Stimulated activated CD4-positive, alpha-beta T cell treated with anti-CD3 and anti-CD28 coated beads, TNF-alpha, amount 100 ng/mL, for 1 hour (primary cell): ENCODE data around the gene CCDC78.
A peak's percentile ranks its signal among the peaks of the same experiment; 100 is the strongest.
"Not testable (repeated sequence)": the region's sequence is repeated elsewhere in the genome, so short reads cannot be mapped to it uniquely, and the experiment has no call there.

Experiments
- DNase-seq, 3 donors: peaks; one replicate each; pipeline ENCODE4 v3.0.0-alpha.2; 2020; ENCODE audit warnings: low read depth in 3 of 3, low spot score in 1 of 3

The CCDC78 gene

GRCh38 chr16:694863-695354 lies 31.3 kb downstream of the CCDC78 start:
- DNase-seq, result no peak

GRCh38 chr16:694187-694862 lies 31.9 kb downstream of the CCDC78 start:
- DNase-seq, result no peak

DNA sequence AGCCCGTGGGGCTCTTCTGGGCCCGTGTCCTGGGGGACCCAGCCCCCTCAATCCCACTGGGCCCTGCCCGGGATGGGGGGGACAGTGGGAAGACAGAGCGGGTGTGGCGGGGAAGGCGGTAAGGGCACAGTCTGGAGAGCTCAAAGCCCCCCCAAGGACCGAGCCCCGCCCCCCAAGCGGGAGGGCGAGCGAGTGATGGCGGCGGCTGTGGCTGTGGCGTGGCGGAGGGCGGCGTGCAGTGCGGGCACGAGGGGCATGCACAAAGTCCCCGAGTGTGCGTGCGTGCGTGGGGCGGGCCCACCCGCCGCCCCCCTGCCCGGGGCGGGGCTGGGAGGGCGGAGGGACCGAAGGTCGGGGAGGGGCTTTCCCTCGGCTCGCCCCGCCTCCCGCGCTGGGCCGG lies 32.5 kb downstream of the CCDC78 start:
- no peak for DNase-seq

DNA sequence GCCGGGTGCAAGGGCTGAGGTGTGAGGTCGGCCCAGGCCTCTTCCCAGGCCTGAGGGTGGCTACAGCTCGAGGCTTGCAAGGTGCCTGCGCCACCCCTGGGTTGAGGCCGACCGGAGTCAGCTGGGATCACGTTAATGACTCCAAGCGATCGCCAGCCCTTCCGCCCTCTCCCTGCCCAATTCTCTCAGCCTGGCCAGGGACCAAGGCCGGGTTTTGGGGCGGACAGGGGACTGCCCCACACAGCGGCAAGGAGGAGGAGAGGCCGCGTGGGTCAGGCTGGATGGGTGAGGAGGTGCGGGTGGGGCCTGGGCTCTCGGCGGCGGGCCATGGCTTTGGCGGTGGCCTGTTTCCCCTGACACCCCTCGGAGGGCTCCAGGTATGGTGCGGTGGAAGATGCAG lies 32.9 kb downstream of the CCDC78 start:
- DNase-seq, result no peak

GRCh38 chr16:692356-693108 lies 33.7 kb downstream of the CCDC78 start:
- DNase-seq, result no peak

DNA sequence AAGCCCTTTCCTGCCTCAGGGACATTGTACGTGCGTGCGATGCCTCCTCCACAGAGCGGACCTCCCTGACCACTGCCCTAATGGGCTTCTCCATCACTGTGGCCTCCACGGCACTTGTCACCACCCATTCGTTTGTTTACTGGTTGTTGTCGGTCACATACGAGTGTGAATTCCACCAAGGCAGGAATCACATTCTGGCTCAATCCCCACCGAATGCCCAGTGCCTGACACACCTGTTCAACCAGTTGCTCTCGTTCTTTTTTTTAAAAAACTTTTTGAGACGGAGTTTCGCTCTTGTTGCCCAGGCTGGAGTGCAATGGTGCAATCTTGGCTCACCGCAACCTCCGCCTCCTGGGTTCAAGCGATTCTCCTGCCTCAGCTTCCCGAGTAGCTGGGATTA lies 35.0 kb downstream of the CCDC78 start:
- DNase-seq, result not testable (repeated sequence)

GRCh38 chr16:689175-689897 lies 36.9 kb downstream of the CCDC78 start:
- DNase-seq, result no peak

GRCh38 chr16:687499-687898 lies 38.7 kb downstream of the CCDC78 start:
- no peak for DNase-seq

- no peak for DNase-seq
Measured at GRCh38 chr16:686459-687260, 39.6 kb downstream of the CCDC78 start.

- DNase-seq, result no peak
Measured at GRCh38 chr16:685967-686366, 40.3 kb downstream of the CCDC78 start.

GRCh38 chr16:684961-685696 lies 41.1 kb downstream of the CCDC78 start:
- DNase-seq, result no peak

DNA sequence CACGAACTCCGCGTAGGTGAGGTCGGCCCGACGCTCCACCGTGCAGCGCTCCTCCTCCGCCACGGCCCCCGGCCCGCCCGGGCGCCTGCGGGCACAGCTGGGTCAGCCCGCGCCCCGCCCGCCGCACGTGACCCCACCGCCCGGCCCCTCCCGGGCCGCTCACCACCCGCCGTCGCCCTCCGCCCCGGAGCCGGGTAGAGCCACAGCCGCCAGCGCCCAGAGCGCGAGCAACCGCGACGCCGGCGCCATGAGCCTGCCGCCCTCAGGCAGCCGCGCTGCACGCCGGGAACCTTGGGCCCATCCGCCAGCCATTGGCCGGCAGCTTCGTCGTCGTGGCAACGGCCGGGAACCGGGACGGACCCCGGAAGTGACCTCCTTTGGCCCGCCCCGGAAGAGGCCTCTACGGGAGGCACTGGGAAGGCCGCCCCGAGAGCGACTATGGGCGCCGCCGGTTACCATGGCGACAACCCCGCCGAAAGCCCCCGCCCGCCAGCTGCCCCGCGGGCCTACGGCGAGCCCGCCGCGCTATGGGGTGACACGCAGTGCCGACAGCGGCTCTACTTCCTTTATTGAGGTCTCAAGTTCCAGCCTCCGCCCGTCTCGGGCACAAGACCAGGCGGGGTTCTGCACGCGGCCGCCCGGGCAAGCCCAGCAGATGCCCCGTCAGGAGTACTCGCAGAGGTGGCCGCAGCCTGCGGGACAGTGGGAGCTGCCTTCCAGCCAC lies 42.0 kb downstream of the CCDC78 start, which contains the start of gene JMJD8:
JMJD8 (minus strand) TSS at position 264 of the 724 bp plus-strand sequence; CDS start at position 249, 15 bp downstream.
- peak; percentile 89 to 97 (median 90) for DNase-seq

DNA sequence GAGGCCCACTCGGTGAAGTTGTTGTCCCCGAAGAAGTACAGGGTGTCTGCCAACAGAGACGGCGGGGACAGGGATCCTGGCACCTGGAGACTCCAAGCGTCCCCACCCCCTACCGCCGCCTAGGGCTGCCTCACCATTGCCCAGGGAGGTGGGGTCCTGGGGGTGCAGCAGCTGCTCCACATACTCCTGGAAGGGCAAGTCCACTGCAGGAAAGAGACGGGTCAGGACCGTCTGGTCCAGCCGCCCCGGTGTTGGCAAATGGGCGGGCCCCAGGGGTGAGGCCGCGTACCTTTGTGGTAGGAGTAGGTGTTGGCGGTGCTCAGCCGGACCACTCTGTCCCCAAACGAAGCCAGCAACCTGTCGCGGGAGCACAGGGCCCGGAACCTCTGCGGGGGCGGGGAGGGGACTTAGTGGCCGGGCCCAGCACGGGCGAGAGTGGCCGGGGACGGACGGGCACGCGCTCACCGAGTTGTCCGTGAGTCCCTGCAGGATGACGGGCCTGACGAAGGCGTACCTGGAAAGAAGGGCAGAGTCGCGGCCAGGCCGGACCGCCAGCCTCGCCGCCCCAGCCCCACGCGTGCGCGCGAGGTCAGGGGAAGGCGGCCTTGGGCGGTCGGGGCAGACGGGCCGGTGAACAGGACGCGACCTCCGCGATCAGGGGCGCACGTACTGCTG lies 42.7 kb downstream of the CCDC78 start:
- no peak for DNase-seq

DNA sequence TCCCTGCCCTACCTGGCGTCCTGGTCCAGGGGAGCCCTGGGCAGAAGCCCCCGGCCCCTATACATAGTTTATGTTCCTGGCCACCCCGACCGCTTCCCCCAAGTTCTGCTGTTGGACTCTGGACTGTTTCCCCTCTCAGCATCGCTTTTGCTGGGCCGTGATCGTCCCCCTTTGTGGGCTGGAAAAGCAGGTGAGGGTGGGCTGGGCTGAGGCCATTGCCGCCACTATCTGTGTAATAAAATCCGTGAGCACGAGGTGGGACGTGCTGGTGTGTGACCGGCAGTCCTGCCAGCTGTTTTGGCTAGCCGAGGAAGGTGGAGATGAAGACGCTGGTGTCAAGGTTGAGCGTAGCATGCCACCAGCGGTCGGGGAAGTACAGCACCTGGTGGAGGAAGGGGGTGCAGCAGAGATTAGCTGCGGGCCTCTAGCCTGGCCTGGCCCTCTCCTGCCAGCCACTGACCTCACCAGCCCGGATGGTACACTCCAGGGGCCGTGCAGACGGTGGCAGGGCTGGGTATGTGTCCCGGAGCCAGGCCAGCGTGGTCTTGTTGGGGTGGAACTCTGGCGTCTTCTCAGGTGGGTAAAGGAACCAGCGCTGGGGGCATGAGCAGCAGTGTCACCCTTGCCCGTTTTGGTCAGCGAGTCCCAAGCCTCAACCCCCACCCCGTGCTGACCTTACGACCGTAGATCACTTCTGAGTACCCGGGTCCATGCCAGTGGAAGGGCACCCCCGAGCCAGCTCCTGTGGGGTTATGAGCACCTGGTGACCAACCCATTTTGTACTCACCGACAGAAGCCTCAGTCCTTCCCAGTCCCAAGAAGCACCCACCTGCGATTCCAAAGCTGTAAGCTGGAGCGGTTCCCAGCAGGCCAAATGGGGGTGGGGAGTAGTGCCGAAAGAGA lies 43.5 kb downstream of the CCDC78 start:
- DNase-seq, result no peak

DNA sequence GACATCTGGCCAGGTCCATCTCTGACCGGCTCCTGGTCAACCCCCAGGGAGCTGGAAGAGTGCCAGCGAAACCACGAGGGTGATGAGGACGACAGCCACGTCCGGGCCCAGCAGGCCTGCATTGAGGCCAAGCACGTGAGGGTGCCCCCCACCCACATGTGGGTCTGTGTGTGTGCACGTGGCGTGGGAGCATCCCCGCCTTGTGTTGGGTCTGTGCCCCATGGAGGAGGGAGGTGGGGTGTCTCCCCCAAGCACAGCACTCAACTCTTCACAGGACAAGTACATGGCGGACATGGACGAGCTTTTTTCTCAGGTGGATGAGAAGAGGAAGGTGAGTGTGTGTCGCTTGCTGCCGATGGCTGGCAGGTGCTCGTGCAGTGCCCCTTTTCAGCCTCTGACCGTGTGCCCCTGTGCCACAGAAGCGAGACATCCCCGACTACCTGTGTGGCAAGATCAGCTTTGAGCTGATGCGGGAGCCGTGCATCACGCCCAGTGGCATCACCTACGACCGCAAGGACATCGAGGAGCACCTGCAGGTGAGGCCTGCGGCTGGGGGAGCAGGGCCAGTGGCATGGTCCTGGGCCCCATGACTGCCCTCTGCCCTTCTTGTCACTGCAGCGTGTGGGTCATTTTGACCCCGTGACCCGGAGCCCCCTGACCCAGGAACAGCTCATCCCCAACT lies 44.4 kb downstream of the CCDC78 start:
- DNase-seq, result no peak

DNA sequence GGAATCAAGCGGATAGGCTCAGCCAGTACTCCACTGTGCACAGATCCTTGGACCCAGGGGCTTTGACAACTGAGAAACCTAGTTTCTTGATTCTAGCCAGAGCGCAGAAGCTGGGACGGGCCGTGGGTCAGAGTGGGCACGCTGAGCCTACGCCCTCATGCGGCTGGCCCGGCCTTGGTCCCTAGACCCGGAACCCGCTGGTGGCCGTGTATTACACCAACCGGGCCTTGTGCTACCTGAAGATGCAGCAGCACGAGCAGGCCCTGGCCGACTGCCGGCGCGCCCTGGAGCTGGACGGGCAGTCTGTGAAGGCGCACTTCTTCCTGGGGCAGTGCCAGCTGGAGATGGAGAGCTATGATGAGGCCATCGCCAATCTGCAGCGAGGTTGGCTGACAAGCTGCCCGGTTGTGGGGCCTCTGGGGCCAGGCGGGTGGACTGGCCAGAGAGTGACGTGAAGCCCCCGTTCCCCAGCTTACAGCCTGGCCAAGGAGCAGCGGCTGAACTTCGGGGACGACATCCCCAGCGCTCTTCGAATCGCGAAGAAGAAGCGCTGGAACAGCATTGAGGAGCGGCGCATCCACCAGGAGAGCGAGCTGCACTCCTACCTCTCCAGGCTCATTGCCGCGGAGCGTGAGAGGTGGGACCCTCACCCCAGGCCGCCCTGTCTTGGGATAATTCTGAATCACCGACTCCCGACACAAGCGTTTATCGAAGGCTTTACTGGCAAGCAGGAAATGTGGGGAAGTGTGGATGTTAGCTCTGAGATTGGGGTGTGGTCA lies 45.1 kb downstream of the CCDC78 start:
- DNase-seq, result no peak

- DNase-seq, result no peak
Measured at GRCh38 chr16:680625-680945, 45.7 kb downstream of the CCDC78 start.
